OCI-LY3 (cell line): ENCODE data around the gene PSMA2.

Experiments used
- CTCF ChIP-seq: fragments of 200-600, 300-600 bp; sonication (generic); IDR thresholded peaks from 2 replicates; pipeline ENCODE4 v1.5.1; 2014; ENCODE audit warnings: antibody characterized with exemption, low read length, low read depth
- EZH2phosphoT487 ChIP-seq: fragments of 200-600 bp; shearing (Covaris generic); IDR thresholded peaks from 2 replicates; pipeline ENCODE4 v1.6.1; 2018; ENCODE audit warnings: antibody characterized with exemption, mixed run types, low read depth

- peak; percentile 82 for TF ChIP-seq CTCF
- no peak for TF ChIP-seq EZH2phosphoT487
Observed at GRCh38 chr7:42876182-42877068, 55.5 kb downstream of the PSMA2 start.
